Cortex of kidney (tissue), 1 donor: ENCODE measurements around the gene NCKAP5.

Experiments
- DNase-seq: peaks from one replicate; lab custom pipeline; 2025; lab: John Stamatoyannopoulos, UW

NCKAP5 gene

DNA sequence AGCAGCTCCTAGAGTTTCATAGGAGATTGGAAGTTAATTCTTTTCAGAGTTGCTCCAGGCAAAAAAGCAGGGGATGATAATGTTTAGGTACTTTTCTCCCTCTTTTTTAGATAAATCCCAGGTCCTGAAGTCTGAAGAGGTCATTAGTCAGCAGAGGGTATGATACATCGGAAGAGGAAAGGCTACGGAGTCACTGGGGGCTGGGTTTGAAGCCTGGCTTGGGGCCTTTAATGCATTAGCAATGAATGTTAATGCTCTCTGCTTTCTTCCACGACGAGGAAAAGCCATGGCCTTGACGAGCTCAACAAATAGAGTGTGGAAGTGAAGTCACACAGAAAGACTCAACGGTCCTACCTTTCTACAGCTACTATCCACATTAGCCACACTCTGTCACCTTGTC is 235.1 kb downstream of the NCKAP5 start:
- DNase-seq: no peak

- no peak for DNase-seq
Measured at GRCh38 chr2:133331436-133331835, 236.8 kb downstream of the NCKAP5 start.

GRCh38 chr2:133326652-133327397 is 241.4 kb downstream of the NCKAP5 start:
- no peak for DNase-seq

DNA sequence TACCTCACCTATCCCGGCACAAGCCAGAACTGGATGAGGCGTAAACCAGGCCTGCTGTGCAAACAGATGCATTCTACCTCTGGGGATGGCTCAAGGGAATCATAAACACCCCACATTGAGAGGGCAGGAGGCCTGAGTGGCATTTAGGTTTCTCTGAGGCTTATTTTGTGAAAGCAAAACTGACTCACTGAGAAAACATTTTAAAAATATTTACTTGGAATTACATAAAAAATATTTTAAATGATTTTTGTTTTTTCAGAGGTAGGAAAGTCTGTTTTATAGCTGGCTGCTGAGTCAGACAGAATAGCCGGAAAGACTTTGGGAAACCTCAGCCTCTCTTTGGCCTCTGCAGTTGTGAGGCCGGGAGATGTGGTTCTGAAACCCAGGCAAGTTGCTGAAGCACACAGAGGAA is 244.1 kb downstream of the NCKAP5 start:
- no peak for DNase-seq

DNA sequence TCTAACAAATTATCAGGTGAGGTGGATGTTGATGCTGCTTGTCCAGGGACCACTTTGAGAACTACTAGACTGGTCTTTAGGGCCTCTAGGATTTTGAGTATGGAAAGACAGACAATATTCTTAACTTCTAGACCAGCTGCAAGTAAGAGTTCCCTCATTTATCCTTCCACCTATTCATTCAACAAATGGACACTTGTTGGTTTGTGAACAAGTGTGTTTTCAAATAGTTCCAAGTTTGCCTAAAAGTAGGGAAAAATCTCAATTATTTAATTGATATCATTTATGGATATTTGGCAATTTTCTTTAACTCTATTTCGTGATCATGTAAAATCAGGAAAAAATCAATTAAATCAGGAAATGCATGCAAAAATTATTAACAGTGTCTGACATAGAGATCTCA is 245.4 kb downstream of the NCKAP5 start:
- DNase-seq: no peak

DNA sequence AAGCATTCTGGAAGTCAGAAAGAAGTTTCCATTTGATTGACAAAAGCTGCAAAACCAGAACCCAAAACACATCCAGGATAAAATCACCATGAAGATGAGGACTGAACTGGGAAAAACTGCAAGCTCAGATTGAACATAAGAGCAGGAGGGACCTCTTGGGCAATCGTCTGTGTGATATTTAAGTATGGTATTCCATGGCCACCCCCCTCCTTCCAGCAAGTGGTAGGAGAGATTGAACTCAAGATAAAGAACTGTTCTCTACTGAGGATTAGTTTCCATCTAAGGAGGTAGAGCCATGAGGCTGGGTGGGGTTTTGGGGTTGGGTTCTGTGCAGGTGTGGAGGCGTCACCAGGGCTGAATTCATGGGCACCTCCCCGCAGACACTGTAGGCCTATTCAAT is 251.1 kb downstream of the NCKAP5 start:
- DNase-seq: no peak

GRCh38 chr2:133316557-133316956 is 251.7 kb downstream of the NCKAP5 start:
- DNase-seq: no peak

DNA sequence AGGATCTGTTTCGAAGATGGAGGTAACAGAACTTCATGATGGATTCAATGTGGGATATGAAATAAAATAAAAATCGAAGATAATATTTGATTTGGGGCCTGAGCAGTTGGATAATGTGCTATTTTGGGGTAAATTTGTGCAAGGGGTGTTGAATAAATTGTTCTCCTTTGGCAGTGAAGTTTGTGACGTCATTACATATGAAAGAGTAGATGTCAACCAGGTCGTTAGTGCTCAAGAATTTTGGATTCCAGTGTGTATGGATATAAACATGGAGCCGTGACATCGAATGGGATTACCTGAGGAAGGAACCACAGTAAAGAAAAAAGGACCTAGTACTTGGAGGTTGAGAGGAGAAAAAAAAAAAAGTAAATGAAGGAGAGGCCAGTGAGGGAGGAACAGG is 253.0 kb downstream of the NCKAP5 start:
- no peak for DNase-seq

DNA sequence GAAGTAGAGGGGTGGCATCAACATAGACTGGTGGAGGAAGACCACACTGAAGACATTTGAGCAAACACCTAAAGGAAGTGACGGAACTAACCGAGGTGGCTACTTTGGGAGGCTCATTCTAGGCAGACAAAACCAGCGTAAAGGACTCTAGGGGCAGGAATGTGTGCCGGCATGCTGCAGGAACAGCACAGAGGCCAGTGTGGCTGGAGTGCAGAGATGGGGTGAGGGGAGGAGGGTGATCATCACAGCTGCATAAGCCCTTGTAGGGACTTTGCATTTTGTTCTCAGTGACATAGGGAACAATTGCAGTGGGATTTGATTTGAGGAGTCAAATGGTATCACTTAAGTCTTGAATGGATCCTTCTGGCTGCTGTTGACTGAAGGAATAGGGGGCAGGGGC is 253.5 kb downstream of the NCKAP5 start:
- DNase-seq: no peak

GRCh38 chr2:133312038-133312729 is 256.1 kb downstream of the NCKAP5 start:
- DNase-seq: no peak

DNA sequence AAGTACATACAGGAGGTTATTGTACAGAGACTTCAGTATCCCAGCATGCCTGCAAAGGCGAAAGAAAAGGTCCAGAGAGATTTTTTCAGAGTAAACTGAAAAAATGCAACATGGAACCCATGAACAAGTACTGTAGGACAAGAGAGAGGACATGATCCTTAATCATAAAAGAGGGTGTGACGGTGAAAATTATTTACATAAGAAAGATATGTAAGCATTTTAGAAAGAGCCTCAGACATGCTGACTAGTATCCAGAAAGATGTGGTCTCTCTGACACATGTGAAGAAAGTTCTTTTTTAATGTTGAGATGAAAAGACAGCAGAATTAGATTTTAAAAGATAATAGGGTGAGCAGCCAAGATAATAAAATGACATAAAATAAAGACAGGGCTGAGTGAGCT is 262.0 kb downstream of the NCKAP5 start:
- no peak for DNase-seq

GRCh38 chr2:133304344-133304743 is 263.9 kb downstream of the NCKAP5 start:
- no peak for DNase-seq

DNA sequence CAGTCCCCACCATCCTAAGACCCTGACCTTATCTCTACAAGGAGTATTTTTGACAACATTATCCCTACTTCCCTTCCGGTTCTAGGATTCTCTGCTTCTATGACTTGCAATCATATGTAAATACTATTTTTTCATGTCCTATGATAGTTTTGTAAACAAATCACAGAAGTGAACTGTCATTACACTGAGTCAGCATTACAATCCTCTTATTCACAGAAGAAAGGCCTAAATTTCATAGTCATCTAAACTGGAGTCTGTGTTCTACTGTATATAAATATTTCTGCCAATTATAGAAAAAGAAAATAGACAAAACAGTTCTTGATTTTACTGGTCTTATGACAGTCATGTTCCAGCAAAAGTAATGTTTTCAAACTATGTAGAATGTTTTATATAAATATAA is 265.1 kb downstream of the NCKAP5 start:
- DNase-seq: no peak

GRCh38 chr2:133296401-133296800 is 271.9 kb downstream of the NCKAP5 start:
- no peak for DNase-seq

DNA sequence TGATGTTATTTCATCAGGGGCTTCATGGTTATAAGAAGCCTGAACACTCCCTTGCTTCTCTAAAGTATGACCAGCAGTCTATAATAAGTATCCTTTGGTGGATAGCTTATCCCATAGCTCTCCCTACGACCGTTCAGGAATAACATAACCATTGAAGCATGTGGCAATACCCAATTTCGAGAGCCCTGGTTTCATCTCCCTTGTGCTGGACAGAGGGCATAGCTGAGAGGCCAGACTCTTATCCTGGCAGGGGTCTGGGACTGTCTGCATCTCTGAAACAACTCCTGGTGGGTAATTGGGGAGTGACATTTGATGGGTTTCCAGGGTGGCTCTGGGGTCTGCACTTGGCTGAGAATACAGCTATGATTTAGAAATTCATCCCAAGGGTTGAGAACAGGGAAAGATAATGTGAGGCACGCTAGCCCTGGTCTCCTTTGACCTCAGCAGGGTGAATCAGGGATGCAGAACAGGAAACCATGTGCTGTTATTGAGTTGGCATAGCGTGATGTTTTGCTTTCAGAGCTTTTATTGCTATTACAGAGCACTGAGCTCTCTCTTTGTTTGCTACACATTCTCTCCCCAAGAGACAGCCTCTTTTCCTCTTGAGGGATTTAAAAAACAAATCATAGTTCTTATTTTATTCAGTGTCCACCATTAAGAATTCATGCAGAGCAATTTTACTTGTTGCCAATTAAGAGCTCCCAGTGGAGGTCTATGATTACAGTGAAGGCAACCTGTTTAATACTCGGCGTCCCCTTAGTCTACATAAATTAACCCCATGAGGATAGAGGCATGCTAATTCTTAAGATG is 274.5 kb downstream of the NCKAP5 start:
- no peak for DNase-seq

DNA sequence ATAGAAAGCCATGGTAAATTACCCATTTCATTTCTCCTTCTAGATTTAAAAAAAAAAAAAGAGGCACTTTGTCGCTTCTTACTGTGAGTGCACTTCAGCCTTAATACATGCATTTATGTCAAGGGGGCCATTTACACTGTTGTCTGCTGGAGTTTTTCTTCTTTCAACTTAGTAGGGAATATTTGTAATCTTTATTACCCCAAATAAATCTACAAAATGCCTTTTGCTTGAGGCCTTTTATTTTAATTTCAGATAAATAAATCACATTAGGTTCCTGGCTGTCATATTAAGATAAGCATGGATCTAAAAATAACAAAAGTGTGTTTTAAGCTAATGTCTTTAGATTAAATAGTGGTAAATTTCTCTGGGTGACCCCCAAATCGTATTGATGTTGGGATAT is 276.0 kb downstream of the NCKAP5 start:
- no peak for DNase-seq

DNA sequence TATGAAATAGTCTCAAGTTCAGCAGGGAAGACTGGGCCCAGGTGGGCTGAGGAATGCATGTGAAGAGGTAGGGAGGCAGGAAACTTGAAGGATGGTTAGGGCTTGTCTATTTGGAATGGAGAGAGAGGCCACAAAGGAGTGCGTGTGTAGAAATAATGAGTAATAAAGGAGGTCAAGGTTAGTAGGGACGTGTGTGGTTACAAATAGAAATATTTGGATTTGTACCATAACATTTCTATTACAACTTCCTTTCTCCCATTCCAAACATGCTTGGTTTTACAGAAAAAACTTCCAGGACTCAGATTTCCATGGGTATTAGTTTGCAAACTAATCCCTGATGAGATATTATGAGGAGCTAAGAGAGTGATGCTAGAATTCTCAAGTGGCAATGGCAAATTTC is 280.6 kb downstream of the NCKAP5 start:
- DNase-seq: no peak

GRCh38 chr2:133286326-133286922 is 281.8 kb downstream of the NCKAP5 start:
- DNase-seq: no peak

DNA sequence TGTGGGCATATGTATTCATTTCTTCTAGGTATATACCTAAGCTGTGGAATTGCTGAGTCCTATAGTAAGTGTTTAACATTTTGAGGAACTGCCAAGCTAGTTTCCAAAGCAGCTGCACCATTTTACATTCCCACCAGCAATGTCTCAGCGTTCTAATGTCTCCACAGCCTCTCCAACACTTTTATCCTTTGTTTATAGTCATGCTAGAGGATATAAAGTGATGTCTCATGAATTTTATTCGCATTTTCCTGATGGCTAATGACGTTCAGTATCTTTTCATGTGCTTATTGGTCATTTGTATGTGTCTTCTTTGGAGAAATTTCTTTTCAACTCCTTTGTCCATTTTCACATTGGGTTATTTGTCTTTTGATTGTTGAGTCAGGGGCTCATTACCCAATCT is 295.2 kb downstream of the NCKAP5 start:
- DNase-seq: no peak

GRCh38 chr2:133271105-133271504 is 297.2 kb downstream of the NCKAP5 start:
- DNase-seq: no peak

GRCh38 chr2:133270550-133270949 is 297.7 kb downstream of the NCKAP5 start:
- no peak for DNase-seq

DNA sequence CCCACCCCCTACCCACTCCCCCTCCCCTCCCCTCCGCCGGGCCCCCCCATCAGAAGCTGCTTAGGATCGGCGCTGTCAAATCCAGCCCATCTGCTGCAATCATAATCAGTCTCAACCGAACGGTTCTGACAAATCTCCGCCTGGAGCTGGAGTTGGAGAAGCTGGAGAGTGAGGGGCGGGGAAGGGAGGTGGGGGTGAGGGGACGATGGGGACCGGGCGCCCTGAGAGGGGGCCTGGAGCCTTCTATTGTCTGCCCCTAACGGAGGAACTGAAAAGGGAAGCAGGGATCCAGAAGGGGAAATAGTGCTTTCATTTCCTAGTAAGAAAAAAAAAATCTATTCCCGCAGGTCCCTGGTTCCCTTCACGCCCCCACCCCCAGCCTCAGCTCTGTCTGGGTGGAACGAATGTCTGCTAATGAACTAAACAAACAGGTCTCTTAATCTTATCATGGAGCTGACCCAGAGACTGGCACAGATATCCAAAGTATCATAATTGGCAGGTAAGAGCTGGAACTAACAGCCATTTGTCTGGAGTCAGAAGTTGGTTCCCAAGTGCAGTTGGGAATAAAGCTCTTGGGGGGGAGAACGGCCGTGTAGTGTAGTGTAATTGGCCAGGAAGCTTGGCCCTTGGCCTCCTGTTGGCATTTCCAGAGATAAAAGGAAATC is 301.2 kb downstream of the NCKAP5 start:
- no peak for DNase-seq
